HEK293 (cell line): ENCODE measurements around the gene SPATS1.

Experiments used
- GLIS1 ChIP-seq: fragments of 450-650 bp; formaldehyde crosslinking; IDR thresholded peaks from 2 replicates; pipeline ENCODE4 v1.5.1; 2016; ENCODE audit warnings: missing biosample characterization, missing genetic modification characterization
- RBAK ChIP-seq: fragments of 450-650 bp; formaldehyde crosslinking; IDR thresholded peaks from 2 replicates; pipeline ENCODE4 v1.5.1; 2016; ENCODE audit warnings: missing biosample characterization, missing genetic modification characterization
- ZNF138 ChIP-seq: fragments of 450-650 bp; formaldehyde crosslinking; IDR thresholded peaks from 2 replicates; pipeline ENCODE4 v1.5.1; 2016; ENCODE audit warnings: missing biosample characterization, missing genetic modification characterization, borderline replicate concordance
- ZNF274 ChIP-seq, 2 experiments: fragments of 200-500 bp in 1 of 2; fragments of 450-650 bp in 1 of 2; sonication (Bioruptor generic) in 1 of 2; formaldehyde crosslinking in 1 of 2; IDR thresholded peaks; 2 replicates each; pipeline versions ENCODE4 v1.5.1 to v1.6.1; 2014 to 2016; ENCODE audit warnings: borderline replicate concordance in 1 of 2, inconsistent platforms in 1 of 2, low read length in 1 of 2, missing biosample characterization in 1 of 2, missing genetic modification characterization in 1 of 2
- ZNF654 ChIP-seq: fragments of 450-650 bp; formaldehyde crosslinking; IDR thresholded peaks from 2 replicates; pipeline ENCODE4 v1.5.1; 2016; ENCODE audit warnings: low read depth, missing biosample characterization, missing genetic modification characterization
- ZNF660 ChIP-seq: fragments of 450-650 bp; IDR thresholded peaks from 2 replicates; pipeline ENCODE4 v1.5.1; 2018; ENCODE audit warnings: missing biosample characterization, mild to moderate bottlenecking, missing genetic modification characterization
- TF ChIP-seq, protein P1 (sequence below): fragments of 450-650 bp; formaldehyde crosslinking; IDR thresholded peaks from 2 replicates; pipeline ENCODE4 v1.5.1; 2016; ENCODE audit warnings: missing biosample characterization, missing genetic modification characterization
- TF ChIP-seq, protein P2 (sequence below): fragments of 450-650 bp; formaldehyde crosslinking; IDR thresholded peaks from 2 replicates; pipeline ENCODE4; 2016; ENCODE audit warnings: missing biosample characterization, missing genetic modification characterization
- TF ChIP-seq, protein P3 (sequence below): fragments of 450-650 bp; formaldehyde crosslinking; IDR thresholded peaks from 2 replicates; pipeline ENCODE4 v1.5.1; 2016; ENCODE audit warnings: missing biosample characterization, missing genetic modification characterization, low read depth
- TF ChIP-seq, protein P4 (sequence below): fragments of 450-650 bp; formaldehyde crosslinking; IDR thresholded peaks from 2 replicates; pipeline ENCODE4 v1.5.1; 2016; ENCODE audit warnings: missing biosample characterization, missing genetic modification characterization
- TF ChIP-seq, protein P5 (sequence below): fragments of 450-650 bp; formaldehyde crosslinking; IDR thresholded peaks from 2 replicates; pipeline ENCODE4 v1.5.1; 2016; ENCODE audit warnings: missing biosample characterization, missing genetic modification characterization
- TF ChIP-seq, protein P6 (sequence below): fragments of 450-650 bp; formaldehyde crosslinking; IDR thresholded peaks from 2 replicates; pipeline ENCODE4 v1.5.1; 2016; ENCODE audit warnings: missing biosample characterization, missing genetic modification characterization
- TF ChIP-seq, protein P7 (sequence below): sonication (generic); formaldehyde crosslinking; IDR thresholded peaks from 2 replicates; pipeline ENCODE4 v1.8.1; 2022; ENCODE audit warnings: mild to moderate bottlenecking, moderate library complexity, missing genetic modification reagents

DNA sequence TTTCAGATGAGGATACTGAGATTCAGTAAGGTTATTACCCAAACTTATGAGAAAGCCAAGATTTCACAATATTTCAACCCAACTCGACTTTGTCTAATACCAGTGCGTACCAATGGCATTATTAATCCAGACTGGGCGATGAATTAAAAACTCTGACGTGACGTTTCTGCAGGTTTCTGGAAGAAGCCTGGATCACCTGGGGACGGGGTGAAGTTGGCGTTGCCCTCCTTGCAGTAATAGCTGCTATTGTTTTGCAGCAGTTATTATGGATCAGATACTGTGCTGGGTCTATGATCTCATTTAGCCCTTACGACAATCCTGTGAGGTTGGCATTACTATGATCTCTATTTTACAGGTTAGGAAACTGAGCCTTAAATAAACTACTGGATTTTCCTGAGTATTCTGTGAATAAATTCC is 44.5 kb downstream of the SPATS1 start:
- TF ChIP-seq, protein P1, sequence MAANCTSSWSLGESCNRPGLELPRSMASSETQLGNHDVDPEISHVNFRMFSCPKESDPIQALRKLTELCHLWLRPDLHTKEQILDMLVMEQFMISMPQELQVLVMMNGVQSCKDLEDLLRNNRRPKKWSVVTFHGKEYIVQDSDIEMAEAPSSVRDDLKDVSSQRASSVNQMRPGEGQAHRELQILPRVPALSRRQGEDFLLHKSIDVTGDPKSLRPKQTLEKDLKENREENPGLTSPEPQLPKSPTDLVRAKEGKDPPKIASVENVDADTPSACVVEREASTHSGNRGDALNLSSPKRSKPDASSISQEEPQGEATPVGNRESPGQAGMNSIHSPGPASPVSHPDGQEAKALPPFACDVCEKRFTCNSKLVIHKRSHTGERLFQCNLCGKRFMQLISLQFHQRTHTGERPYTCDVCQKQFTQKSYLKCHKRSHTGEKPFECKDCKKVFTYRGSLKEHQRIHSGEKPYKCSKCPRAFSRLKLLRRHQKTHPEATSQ (tag by site-specific recombination): no peak
- TF ChIP-seq, protein P2, sequence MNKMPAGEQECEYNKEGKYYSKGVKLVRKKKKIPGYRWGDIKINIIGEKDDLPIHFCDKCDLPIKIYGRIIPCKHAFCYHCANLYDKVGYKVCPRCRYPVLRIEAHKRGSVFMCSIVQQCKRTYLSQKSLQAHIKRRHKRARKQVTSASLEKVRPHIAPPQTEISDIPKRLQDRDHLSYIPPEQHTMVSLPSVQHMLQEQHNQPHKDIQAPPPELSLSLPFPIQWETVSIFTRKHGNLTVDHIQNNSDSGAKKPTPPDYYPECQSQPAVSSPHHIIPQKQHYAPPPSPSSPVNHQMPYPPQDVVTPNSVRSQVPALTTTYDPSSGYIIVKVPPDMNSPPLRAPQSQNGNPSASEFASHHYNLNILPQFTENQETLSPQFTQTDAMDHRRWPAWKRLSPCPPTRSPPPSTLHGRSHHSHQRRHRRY (tag by site-specific recombination): no peak
- TF ChIP-seq, protein P3, sequence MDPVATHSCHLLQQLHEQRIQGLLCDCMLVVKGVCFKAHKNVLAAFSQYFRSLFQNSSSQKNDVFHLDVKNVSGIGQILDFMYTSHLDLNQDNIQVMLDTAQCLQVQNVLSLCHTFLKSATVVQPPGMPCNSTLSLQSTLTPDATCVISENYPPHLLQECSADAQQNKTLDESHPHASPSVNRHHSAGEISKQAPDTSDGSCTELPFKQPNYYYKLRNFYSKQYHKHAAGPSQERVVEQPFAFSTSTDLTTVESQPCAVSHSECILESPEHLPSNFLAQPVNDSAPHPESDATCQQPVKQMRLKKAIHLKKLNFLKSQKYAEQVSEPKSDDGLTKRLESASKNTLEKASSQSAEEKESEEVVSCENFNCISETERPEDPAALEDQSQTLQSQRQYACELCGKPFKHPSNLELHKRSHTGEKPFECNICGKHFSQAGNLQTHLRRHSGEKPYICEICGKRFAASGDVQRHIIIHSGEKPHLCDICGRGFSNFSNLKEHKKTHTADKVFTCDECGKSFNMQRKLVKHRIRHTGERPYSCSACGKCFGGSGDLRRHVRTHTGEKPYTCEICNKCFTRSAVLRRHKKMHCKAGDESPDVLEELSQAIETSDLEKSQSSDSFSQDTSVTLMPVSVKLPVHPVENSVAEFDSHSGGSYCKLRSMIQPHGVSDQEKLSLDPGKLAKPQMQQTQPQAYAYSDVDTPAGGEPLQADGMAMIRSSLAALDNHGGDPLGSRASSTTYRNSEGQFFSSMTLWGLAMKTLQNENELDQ (tag by site-specific recombination): no peak
- no peak for TF ChIP-seq ZNF138 (tag by site-specific recombination)
- no peak for TF ChIP-seq RBAK (tag by site-specific recombination)
- TF ChIP-seq ZNF274 (IDR thresholded peaks at IDR 0.05; ENCODE audit: low read length): no peak
- TF ChIP-seq ZNF274 (tag by site-specific recombination; IDR thresholded peaks at IDR 0.05; ENCODE audit: borderline replicate concordance): no peak
- TF ChIP-seq, protein P4, sequence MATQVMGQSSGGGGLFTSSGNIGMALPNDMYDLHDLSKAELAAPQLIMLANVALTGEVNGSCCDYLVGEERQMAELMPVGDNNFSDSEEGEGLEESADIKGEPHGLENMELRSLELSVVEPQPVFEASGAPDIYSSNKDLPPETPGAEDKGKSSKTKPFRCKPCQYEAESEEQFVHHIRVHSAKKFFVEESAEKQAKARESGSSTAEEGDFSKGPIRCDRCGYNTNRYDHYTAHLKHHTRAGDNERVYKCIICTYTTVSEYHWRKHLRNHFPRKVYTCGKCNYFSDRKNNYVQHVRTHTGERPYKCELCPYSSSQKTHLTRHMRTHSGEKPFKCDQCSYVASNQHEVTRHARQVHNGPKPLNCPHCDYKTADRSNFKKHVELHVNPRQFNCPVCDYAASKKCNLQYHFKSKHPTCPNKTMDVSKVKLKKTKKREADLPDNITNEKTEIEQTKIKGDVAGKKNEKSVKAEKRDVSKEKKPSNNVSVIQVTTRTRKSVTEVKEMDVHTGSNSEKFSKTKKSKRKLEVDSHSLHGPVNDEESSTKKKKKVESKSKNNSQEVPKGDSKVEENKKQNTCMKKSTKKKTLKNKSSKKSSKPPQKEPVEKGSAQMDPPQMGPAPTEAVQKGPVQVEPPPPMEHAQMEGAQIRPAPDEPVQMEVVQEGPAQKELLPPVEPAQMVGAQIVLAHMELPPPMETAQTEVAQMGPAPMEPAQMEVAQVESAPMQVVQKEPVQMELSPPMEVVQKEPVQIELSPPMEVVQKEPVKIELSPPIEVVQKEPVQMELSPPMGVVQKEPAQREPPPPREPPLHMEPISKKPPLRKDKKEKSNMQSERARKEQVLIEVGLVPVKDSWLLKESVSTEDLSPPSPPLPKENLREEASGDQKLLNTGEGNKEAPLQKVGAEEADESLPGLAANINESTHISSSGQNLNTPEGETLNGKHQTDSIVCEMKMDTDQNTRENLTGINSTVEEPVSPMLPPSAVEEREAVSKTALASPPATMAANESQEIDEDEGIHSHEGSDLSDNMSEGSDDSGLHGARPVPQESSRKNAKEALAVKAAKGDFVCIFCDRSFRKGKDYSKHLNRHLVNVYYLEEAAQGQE (tag by site-specific recombination): no peak
- TF ChIP-seq, protein P5, sequence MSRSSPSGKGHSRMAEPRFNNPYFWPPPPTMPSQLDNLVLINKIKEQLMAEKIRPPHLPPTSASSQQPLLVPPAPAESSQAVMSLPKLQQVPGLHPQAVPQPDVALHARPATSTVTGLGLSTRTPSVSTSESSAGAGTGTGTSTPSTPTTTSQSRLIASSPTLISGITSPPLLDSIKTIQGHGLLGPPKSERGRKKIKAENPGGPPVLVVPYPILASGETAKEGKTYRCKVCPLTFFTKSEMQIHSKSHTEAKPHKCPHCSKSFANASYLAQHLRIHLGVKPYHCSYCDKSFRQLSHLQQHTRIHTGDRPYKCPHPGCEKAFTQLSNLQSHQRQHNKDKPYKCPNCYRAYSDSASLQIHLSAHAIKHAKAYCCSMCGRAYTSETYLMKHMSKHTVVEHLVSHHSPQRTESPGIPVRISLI (tag by site-specific recombination): no peak
- TF ChIP-seq, protein P6, sequence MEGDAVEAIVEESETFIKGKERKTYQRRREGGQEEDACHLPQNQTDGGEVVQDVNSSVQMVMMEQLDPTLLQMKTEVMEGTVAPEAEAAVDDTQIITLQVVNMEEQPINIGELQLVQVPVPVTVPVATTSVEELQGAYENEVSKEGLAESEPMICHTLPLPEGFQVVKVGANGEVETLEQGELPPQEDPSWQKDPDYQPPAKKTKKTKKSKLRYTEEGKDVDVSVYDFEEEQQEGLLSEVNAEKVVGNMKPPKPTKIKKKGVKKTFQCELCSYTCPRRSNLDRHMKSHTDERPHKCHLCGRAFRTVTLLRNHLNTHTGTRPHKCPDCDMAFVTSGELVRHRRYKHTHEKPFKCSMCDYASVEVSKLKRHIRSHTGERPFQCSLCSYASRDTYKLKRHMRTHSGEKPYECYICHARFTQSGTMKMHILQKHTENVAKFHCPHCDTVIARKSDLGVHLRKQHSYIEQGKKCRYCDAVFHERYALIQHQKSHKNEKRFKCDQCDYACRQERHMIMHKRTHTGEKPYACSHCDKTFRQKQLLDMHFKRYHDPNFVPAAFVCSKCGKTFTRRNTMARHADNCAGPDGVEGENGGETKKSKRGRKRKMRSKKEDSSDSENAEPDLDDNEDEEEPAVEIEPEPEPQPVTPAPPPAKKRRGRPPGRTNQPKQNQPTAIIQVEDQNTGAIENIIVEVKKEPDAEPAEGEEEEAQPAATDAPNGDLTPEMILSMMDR (tag by site-specific recombination): no peak
- TF ChIP-seq, protein P7, sequence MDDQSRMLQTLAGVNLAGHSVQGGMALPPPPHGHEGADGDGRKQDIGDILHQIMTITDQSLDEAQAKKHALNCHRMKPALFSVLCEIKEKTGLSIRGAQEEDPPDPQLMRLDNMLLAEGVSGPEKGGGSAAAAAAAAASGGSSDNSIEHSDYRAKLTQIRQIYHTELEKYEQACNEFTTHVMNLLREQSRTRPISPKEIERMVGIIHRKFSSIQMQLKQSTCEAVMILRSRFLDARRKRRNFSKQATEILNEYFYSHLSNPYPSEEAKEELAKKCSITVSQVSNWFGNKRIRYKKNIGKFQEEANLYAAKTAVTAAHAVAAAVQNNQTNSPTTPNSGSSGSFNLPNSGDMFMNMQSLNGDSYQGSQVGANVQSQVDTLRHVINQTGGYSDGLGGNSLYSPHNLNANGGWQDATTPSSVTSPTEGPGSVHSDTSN (CRISPR knock-in tag): no peak
- TF ChIP-seq ZNF654 (tag by site-specific recombination): no peak
- peak; percentile 58; the same call in 1 of the 2 replicates for TF ChIP-seq ZNF660 (tag by site-specific recombination)
- no peak for TF ChIP-seq GLIS1 (tag by site-specific recombination)
